ENCODE results near the gene TEX48. TPM values are rescaled to one million over a fixed set of nuclear protein-coding genes. Genes with fewer than 3 reads are reported as not detected.

Gene TEX48
- total RNA-seq, 1 experiment from 2014 or later = not detected

DNA sequence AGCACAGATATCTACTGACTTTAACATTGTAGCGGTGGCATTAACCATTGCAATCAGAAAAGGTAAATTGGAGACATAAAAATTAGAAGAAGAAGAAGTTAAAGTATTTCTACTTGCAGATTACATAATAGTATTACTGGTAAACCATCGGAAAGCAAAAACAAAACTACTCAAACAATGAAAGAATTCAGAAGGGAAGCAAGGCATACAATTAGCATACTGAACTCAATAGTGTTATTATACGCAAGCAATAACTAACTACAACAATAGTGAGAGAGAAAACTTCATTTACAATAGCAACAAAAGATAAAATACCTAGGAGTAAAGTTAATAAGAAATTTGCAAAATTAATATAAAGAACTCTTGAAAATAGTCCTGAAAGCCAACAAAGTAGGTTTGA is 17.8 kb downstream of the TEX48 start:
- CTCF ChIA-PET = no interaction called here
- no peaks in the 10 kb centered on the region for H3K36me3 ChIP-seq (ENCODE audit: control insufficient read depth, insufficient read depth, low read length)
- H3K4me1 ChIP-seq (ENCODE audit: control insufficient read depth, insufficient read depth, low read length) = no peaks in the 10 kb centered on the region
- H3K4me3 ChIP-seq (ENCODE audit: low read depth in 2 of 2, low read length in 2 of 2) = no peak overlapping the region
- H3K27ac ChIP-seq (ENCODE audit: low read length) = no peak overlapping the region
- ATAC-seq (no peak), DNase-seq (ENCODE audit: low read depth, low spot score) (no peak)
- POLR2A ChIA-PET = no interaction called here
- in situ Hi-C loops (cut with HindIII; ENCODE audit: low pct_unique_long_range_greater_than_20kb, low sequenced_read_pairs) = no loop called here
- BruUV-seq (replicated peaks) = no TSS peak
- no peaks in the 10 kb centered on the region for H3K27me3 ChIP-seq (ENCODE audit: control insufficient read depth, insufficient read depth, low read length)
- H3K9me3 ChIP-seq (ENCODE audit: control insufficient read depth, insufficient read depth, low read depth, low read length) = no peaks in the 10 kb centered on the region
- TF ChIP-seq TCF7L2 (IDR thresholded peaks at IDR 0.05; ENCODE audit: low read depth, low read length) (no peak), SIN3A (IDR thresholded peaks at IDR 0.05; ENCODE audit: borderline replicate concordance, insufficient read depth, low read depth, low read length) (no peak), POLR2AphosphoS5 (IDR thresholded peaks at IDR 0.05; ENCODE audit: low read depth, low read length) (no peak), REST (IDR thresholded peaks at IDR 0.05; ENCODE audit: insufficient read depth in 1 of 2, low read depth in 2 of 2, low read length in 1 of 2) (no peak)
- TF ChIP-seq, protein P1, sequence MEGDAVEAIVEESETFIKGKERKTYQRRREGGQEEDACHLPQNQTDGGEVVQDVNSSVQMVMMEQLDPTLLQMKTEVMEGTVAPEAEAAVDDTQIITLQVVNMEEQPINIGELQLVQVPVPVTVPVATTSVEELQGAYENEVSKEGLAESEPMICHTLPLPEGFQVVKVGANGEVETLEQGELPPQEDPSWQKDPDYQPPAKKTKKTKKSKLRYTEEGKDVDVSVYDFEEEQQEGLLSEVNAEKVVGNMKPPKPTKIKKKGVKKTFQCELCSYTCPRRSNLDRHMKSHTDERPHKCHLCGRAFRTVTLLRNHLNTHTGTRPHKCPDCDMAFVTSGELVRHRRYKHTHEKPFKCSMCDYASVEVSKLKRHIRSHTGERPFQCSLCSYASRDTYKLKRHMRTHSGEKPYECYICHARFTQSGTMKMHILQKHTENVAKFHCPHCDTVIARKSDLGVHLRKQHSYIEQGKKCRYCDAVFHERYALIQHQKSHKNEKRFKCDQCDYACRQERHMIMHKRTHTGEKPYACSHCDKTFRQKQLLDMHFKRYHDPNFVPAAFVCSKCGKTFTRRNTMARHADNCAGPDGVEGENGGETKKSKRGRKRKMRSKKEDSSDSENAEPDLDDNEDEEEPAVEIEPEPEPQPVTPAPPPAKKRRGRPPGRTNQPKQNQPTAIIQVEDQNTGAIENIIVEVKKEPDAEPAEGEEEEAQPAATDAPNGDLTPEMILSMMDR (IDR thresholded peaks at IDR 0.05) = no peak
- intact Hi-C loops (cut with micrococcal nuclease; ENCODE audit: unreplicated experiment) = no loop called here

GRCh38 chr9:114662081-114662989 is 19.7 kb downstream of the TEX48 start:
- no peak overlapping the region for H3K4me3 ChIP-seq (ENCODE audit: low read depth in 2 of 2, low read length in 2 of 2)
- TF ChIP-seq REST (IDR thresholded peaks at IDR 0.05; ENCODE audit: insufficient read depth in 1 of 2, low read depth in 2 of 2, low read length in 1 of 2) = no peak
- TF ChIP-seq, protein P1 (IDR thresholded peaks at IDR 0.05) = peak; percentile 83
- BruUV-seq (replicated peaks) = no TSS peak

More at GRCh38 chr9:114662081-114662989, 19.7 kb downstream of the TEX48 start:
- Histone ChIP-seq H3K27ac (ENCODE audit: low read length) (no peak overlapping the region), H3K27me3 (ENCODE audit: control insufficient read depth, insufficient read depth, low read length) (no peaks in the 10 kb centered on the region), H3K4me1 (ENCODE audit: control insufficient read depth, insufficient read depth, low read length) (no peaks in the 10 kb centered on the region), H3K9me3 (ENCODE audit: control insufficient read depth, insufficient read depth, low read depth, low read length) (no peaks in the 10 kb centered on the region), H3K36me3 (ENCODE audit: control insufficient read depth, insufficient read depth, low read length) (no peaks in the 10 kb centered on the region)
- intact Hi-C loops (cut with micrococcal nuclease; ENCODE audit: unreplicated experiment) = no loop called here
- ATAC-seq (peak; percentile 92), DNase-seq (ENCODE audit: low read depth, low spot score) (no peak)
- ChIA-PET CTCF (interaction anchor here (0.7 kb wide), 2 partner anchors 177 to 851 kb away, joined by 3 to 4 read pairs; no protein-coding TSS in a partner anchor), POLR2A (no interaction called here)
- in situ Hi-C loops (cut with HindIII; ENCODE audit: low pct_unique_long_range_greater_than_20kb, low sequenced_read_pairs) = no loop called here
